GM12874 (cell line): ENCODE data around the gene SFXN3.

ENCODE experiments used
- CTCF ChIP-seq: IDR thresholded peaks from 2 replicates; pipeline ENCODE4 v1.5.1; 2011; ENCODE audit warnings: low read depth, mild to moderate bottlenecking, control low read depth, low read length, moderate library complexity; ENCODE audit not compliant: insufficient read depth

The SFXN3 gene

GRCh38 chr10:101080933-101081931 is 50.2 kb downstream of the SFXN3 start:
- TF ChIP-seq CTCF: no peak

- TF ChIP-seq CTCF: no peak
Measured at GRCh38 chr10:101085846-101086245, 54.8 kb downstream of the SFXN3 start.

- TF ChIP-seq CTCF: no peak
Measured at GRCh38 chr10:101087376-101087775, 56.3 kb downstream of the SFXN3 start.

GRCh38 chr10:101087965-101088364 is 56.9 kb downstream of the SFXN3 start:
- no peak for TF ChIP-seq CTCF

- TF ChIP-seq CTCF: no peak
Measured at GRCh38 chr10:101089520-101090299, 58.7 kb downstream of the SFXN3 start.

- no peak for TF ChIP-seq CTCF
Measured at GRCh38 chr10:101090597-101090996, 59.6 kb downstream of the SFXN3 start.
